OCI-LY7 (cell line): ENCODE data around the gene LRRC75B. TPM values are rescaled to one million over a fixed set of nuclear protein-coding genes. Genes with fewer than 3 reads are reported as not detected.
A peak's percentile ranks its signal among the peaks of the same experiment; 100 is the strongest.
"Not testable (repeated sequence)": the region's sequence is repeated elsewhere in the genome, so short reads cannot be mapped to it uniquely, and the experiment has no call there.

ENCODE experiments used
- BruUV-seq: library from RNA; stranded (reverse); fragments of 400-500 nt; replicated peaks from 2 replicates; lab custom pipeline; 2021; lab: Mats Ljungman, UMichigan
- CTCF ChIA-PET: fragments of 300-600 bp; sonication (Branson Sonifier 250); formaldehyde crosslinking; loops from one replicate; lab custom pipeline; 2022; ENCODE audit warnings: antibody characterized with exemption; ENCODE audit not compliant: unreplicated experiment; lab: Charles Lee
- POLR2A ChIA-PET: fragments of 300-600 bp; sonication (Branson Sonifier 250); formaldehyde crosslinking; loops from one replicate; lab custom pipeline; 2022; ENCODE audit warnings: antibody characterized with exemption; lab: Charles Lee
- DNase-seq: peaks from one replicate; pipeline ENCODE4 v3.0.0-alpha.2; 2015; ENCODE audit warnings: low spot score
- H2AFZ ChIP-seq: fragments of 200-600 bp; sonication (generic), shearing (Covaris generic); 2 replicates; pipeline ENCODE4 v1.6.1; 2014; ENCODE audit warnings: mild to moderate bottlenecking, antibody characterized with exemption, low read length, moderate library complexity
- H3K27ac ChIP-seq: fragments of 200-600 bp; sonication (generic); 2 replicates; pipeline ENCODE4 v1.5.1; 2014; ENCODE audit warnings: mixed run types, low read depth, mild to moderate bottlenecking, moderate library complexity, low read length, inconsistent platforms; ENCODE audit not compliant: poor library complexity, severe bottlenecking
- H3K36me3 ChIP-seq: fragments of 200-600 bp; sonication (generic); 2 replicates; pipeline ENCODE4 v1.6.1; 2014; ENCODE audit warnings: mild to moderate bottlenecking, antibody characterized with exemption, low read length, moderate library complexity, mixed read lengths; ENCODE audit not compliant: insufficient read depth
- H3K4me1 ChIP-seq: fragments of 200-600 bp; sonication (generic); 2 replicates; pipeline ENCODE4 v1.5.1; 2014; ENCODE audit warnings: mild to moderate bottlenecking, low read length; ENCODE audit not compliant: insufficient read depth, poor library complexity, severe bottlenecking
- H3K4me2 ChIP-seq: fragments of 200-600 bp; sonication (generic); 2 replicates; pipeline ENCODE4 v1.6.1; 2014; ENCODE audit warnings: mild to moderate bottlenecking, low read length
- H3K4me3 ChIP-seq: fragments of 200-600 bp; sonication (generic); 2 replicates; pipeline ENCODE4 v1.5.1; 2014; ENCODE audit warnings: mild to moderate bottlenecking, low read depth, low read length; ENCODE audit not compliant: poor library complexity, severe bottlenecking
- H3K79me2 ChIP-seq: fragments of 200-600 bp; sonication (generic); 2 replicates; pipeline ENCODE4 v1.6.1; 2016; ENCODE audit warnings: low read depth, mild to moderate bottlenecking, low read length, moderate library complexity, mixed read lengths; ENCODE audit not compliant: insufficient read depth
- H3K9me2 ChIP-seq: fragments of 200-600 bp; sonication (generic); 2 replicates; pipeline ENCODE4 v1.6.1; 2016; ENCODE audit warnings: mild to moderate bottlenecking, low read length, mixed read lengths; ENCODE audit not compliant: insufficient read depth
- H3K9me3 ChIP-seq: fragments of 200-600 bp; sonication (generic); 2 replicates; pipeline ENCODE4 v1.6.1; 2014; ENCODE audit warnings: mild to moderate bottlenecking, mixed run types, low read length, mixed read lengths
- H4K20me1 ChIP-seq: fragments of 200-600 bp; sonication (generic); 2 replicates; pipeline ENCODE4 v1.6.1; 2014; ENCODE audit warnings: mild to moderate bottlenecking, antibody characterized with exemption, low read length, moderate library complexity, mixed read lengths; ENCODE audit not compliant: insufficient read depth
- CTCF ChIP-seq: fragments of 200-600 bp; sonication (generic); conservative IDR thresholded peaks from 2 replicates; pipeline ENCODE4 v1.5.1; 2014; ENCODE audit warnings: mild to moderate bottlenecking, antibody characterized with exemption, low read length, moderate library complexity, mixed read lengths
- intact Hi-C: fragments of 100-400 bp; cut with micrococcal nuclease; formaldehyde crosslinking; loops from one replicate; pipeline ENCODE4 v1.10.0; 2022; ENCODE audit not compliant: unreplicated experiment
- total RNA-seq, 2 experiments: library from RNA; depleted of rRNA in 1 of 2; stranded (reverse); fragments of >200 nt in 1 of 2; shearing (Covaris generic) in 1 of 2; gene quantifications; 2 replicates each; pipeline ENCODE4 v1.2.3, GENCODE V29; 2014 to 2022

LRRC75B gene
- total RNA-seq, 2 experiments from 2014 or later: not detected

- intact Hi-C loops, H3K36me3 ChIP-seq, CTCF ChIA-PET, H3K27ac ChIP-seq, H3K4me1 ChIP-seq, H3K9me3 ChIP-seq, H2AFZ ChIP-seq, POLR2A ChIA-PET, H4K20me1 ChIP-seq, H3K9me2 ChIP-seq, H3K79me2 ChIP-seq, H3K4me2 ChIP-seq, H3K4me3 ChIP-seq, BruUV-seq: not testable (repeated sequence)
- TF ChIP-seq CTCF: peak; percentile 51
- peak; percentile 26 for DNase-seq
Measured at GRCh38 chr22:24629069-24629468, 36.2 kb upstream of the LRRC75B start.

GRCh38 chr22:24627911-24628310, 35.0 kb upstream of the LRRC75B start:
- H3K79me2 ChIP-seq, intact Hi-C loops, DNase-seq, H3K4me1 ChIP-seq, H3K9me3 ChIP-seq, H4K20me1 ChIP-seq, POLR2A ChIA-PET, H3K4me3 ChIP-seq, H3K27ac ChIP-seq, H2AFZ ChIP-seq, H3K4me2 ChIP-seq, BruUV-seq, CTCF ChIA-PET, H3K9me2 ChIP-seq, H3K36me3 ChIP-seq: not testable (repeated sequence)

GRCh38 chr22:24622596-24622995, 29.7 kb upstream of the LRRC75B start:
- H3K27ac ChIP-seq, H3K4me1 ChIP-seq, H4K20me1 ChIP-seq, H3K9me2 ChIP-seq, H3K4me2 ChIP-seq, CTCF ChIA-PET, POLR2A ChIA-PET, BruUV-seq, H3K79me2 ChIP-seq, H2AFZ ChIP-seq, H3K4me3 ChIP-seq, H3K36me3 ChIP-seq, H3K9me3 ChIP-seq, intact Hi-C loops: not testable (repeated sequence)
- DNase-seq: peak; percentile 29

- BruUV-seq, DNase-seq, POLR2A ChIA-PET, H4K20me1 ChIP-seq, H3K4me3 ChIP-seq, intact Hi-C loops, CTCF ChIA-PET, H3K4me1 ChIP-seq, H3K36me3 ChIP-seq, H3K79me2 ChIP-seq, H2AFZ ChIP-seq, H3K4me2 ChIP-seq, H3K9me3 ChIP-seq, H3K27ac ChIP-seq, H3K9me2 ChIP-seq: not testable (repeated sequence)
Measured at GRCh38 chr22:24621244-24621643, 28.4 kb upstream of the LRRC75B start.

GRCh38 chr22:24614794-24615193, 21.9 kb upstream of the LRRC75B start:
- intact Hi-C loops, H3K4me2 ChIP-seq, H3K79me2 ChIP-seq, H2AFZ ChIP-seq, CTCF ChIA-PET, H3K9me2 ChIP-seq, H4K20me1 ChIP-seq, H3K9me3 ChIP-seq, BruUV-seq, H3K4me1 ChIP-seq, H3K27ac ChIP-seq, H3K4me3 ChIP-seq, DNase-seq, H3K36me3 ChIP-seq: not testable (repeated sequence)
- POLR2A ChIA-PET: interaction anchor here (0.6 to 0.7 kb wide), 2 partner anchors 41 to 59 kb away, joined by 3 to 6 read pairs; no protein-coding TSS in a partner anchor

GRCh38 chr22:24609888-24610287, 17.0 kb upstream of the LRRC75B start:
- H3K9me2 ChIP-seq, intact Hi-C loops, H3K4me3 ChIP-seq, H3K4me1 ChIP-seq, H3K36me3 ChIP-seq, POLR2A ChIA-PET, H4K20me1 ChIP-seq, BruUV-seq, H3K79me2 ChIP-seq, H3K4me2 ChIP-seq, H2AFZ ChIP-seq, CTCF ChIA-PET, DNase-seq, H3K27ac ChIP-seq, H3K9me3 ChIP-seq: not testable (repeated sequence)
